ENCODE measurements around the gene CDKN2B-AS1.

The CDKN2B-AS1 gene

GRCh38 chr9:22160221-22160620 is 165.6 kb downstream of the CDKN2B-AS1 start:
- no peak for DNase-seq

- DNase-seq = no peak
These were observed 170.6 kb downstream of the CDKN2B-AS1 start for GRCh38 chr9:22165144-22165543.

- no peak for DNase-seq
These were observed 174.7 kb downstream of the CDKN2B-AS1 start for GRCh38 chr9:22169243-22169642.

- DNase-seq = no peak
These were observed 175.3 kb downstream of the CDKN2B-AS1 start for GRCh38 chr9:22169727-22170503.

All from CD4-positive, alpha-beta T cell treated with Interleukin-6 for 4 hours (primary cell).